Stimulated activated CD4-positive, alpha-beta T cell treated with anti-CD3 and anti-CD28 coated beads, TNF-alpha, amount 100 ng/mL, for 1 hour (primary cell): ENCODE results near the gene GOLGB1.
"Not testable (repeated sequence)": the region's sequence is repeated elsewhere in the genome, so short reads cannot be mapped to it uniquely, and the experiment has no call there.

Experiments used
- DNase-seq, 3 donors: peaks; one replicate each; pipeline ENCODE4 v3.0.0-alpha.2; 2020; ENCODE audit warnings: low read depth in 3 of 3, low spot score in 1 of 3

GOLGB1 gene

GRCh38 chr3:121749276-121750086 lies at the start of gene GOLGB1:
Gene GOLGB1, minus strand, starts transcription at chr3:121749741. Its CDS starts 18,770 bp downstream, at chr3:121730971.
- peak; percentile 74 to 82 (median 78) for DNase-seq

DNA sequence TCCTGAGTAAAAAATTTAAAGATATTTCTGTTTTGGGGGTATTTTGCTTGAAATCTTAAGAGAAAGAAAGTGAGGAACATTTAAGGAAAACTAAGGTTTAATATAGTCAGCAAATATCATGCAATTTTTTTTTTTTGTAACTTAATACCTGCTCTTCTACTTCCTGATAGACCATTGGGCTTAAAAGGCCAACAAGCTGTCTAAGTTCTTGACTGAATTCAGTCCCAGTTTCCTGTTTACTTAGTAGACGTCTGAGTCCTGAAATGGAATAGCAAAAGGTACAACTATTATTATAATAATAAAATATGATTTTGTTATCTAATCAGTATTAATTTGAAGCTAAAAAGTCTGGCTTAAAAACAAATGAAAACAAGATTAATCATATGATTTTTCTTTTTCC lies 47.4 kb upstream of the GOLGB1 start:
- no peak for DNase-seq

DNA sequence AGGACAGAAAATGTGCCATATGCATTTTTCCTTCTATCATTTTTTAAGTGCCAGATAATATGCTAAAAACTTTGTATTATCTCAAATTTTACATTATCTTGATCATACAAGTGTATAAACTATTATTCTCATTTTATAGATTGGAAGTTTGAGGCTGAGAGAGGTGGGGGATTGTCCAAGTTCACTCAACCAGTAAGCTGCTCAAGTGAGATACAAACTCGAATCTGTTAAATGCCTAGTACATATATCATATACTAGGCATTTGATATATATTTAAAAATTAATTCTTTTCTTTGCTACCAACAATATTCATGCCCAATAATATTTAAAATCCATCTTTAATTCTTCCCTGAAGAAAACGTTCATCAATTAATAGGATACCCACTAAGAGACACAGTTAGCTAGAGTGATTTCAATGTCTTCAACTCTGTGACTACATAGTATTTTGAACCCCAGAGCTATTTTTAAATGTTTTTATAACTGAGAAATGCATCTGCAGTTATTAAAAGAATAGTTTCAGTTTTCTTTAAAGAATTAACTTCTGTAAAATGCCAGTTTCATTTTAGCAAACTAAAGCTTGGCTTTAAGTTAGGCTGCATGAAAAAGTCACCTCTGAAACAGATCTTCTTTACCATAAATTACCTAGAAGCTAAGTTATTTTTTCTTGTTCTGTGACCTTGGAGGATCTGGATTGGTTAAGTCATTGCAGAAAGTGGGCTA lies 44.9 kb upstream of the GOLGB1 start:
- DNase-seq, result no peak

DNA sequence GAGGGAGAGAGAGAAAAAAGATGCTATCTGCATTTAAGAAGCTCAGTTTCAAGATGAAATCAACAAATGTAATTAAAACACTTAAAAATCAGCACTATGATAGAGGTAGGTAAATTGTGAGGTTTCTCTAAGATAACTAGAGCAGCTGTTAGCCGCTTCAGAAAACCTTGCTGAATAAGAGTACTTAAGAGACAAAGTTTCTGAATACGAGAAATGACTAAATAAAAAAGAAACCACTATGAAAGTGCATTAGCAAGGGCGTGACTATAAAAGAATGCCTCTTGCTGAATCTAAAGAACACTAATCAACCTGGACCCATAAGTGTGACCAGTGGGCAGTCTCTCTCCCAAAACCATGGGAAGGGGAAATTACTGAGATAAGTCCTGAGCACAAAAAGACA lies 43.5 kb upstream of the GOLGB1 start:
- DNase-seq, result no peak

DNA sequence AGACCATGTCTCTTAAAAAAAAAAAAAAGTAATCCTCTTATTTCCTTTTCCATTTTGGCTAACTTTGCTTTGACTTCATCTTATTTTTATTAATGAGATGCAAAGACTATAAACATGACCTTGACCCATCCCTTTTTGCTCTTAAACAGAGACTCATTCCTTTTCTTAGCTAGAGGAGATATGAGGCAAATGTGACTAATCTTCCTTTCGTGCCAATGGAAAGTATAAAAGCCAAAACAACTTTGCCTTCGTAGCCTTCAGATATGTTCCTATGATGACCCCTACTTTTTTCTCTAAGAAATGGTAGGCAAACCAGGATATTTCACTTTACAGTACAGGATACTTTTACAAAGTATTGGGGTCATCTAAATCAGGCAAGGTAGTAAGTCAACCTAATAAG lies 36.9 kb upstream of the GOLGB1 start:
- no peak for DNase-seq

GRCh38 chr3:121782784-121783183 lies 33.2 kb upstream of the GOLGB1 start:
- not testable (repeated sequence) for DNase-seq

DNA sequence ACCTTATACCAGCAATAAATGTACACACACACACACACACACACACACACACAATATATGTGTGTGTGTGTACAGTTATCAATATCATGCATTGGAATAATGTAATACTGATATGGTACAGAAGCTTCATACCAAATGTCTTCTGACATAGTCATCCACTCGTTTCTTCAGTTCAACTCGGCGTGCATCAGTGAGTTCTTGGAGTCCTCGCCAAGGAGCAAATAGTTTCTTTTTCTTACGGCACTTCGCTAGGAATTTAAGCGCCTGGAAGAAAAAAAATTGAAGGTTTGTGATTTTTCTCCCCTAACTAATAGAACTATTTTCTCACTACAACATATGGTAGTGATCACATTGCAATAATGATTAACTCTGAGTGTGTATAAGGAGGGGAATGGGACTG lies 32.1 kb upstream of the GOLGB1 start:
- no peak for DNase-seq

- not testable (repeated sequence) for DNase-seq
Measured at GRCh38 chr3:121775095-121775494, 25.6 kb upstream of the GOLGB1 start.

DNA sequence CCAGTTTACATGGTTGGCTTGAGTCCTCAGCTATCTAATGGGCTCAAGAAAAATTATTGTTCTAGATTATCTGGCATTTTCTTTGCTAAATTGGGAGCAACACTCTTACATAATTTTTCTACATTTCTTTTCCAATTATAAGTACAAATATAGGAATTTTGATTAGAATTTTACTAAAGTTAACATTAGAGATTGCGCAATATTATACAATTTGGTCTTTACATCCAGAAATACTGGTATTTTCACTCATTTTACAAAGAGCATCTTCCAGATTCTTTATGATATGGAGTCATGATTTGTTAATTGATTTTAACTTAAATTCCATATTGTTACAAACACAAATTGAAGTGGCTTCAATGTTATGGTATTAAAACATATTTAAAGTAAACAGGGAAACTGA lies 19.7 kb upstream of the GOLGB1 start:
- no peak for DNase-seq

DNA sequence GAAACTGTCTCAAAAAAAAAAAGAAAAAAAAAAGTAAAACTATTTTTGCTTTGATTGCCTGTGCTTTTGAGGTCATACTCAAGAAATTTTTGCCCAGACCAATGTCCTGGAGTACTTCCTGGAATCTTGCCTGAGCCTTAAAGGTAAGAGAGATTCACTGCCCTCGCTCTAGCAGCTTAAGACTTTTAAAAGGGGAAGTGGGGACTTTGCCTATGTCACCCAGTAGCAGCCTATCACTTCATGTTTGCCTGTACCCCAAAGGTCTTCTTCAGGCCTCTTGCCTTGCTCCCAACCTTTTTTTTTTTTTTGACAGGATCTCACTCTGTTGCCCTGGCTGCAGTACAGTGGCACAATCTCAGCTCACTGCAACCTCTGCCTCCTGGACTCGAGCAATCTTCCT lies 18.9 kb upstream of the GOLGB1 start:
- no peak for DNase-seq

DNA sequence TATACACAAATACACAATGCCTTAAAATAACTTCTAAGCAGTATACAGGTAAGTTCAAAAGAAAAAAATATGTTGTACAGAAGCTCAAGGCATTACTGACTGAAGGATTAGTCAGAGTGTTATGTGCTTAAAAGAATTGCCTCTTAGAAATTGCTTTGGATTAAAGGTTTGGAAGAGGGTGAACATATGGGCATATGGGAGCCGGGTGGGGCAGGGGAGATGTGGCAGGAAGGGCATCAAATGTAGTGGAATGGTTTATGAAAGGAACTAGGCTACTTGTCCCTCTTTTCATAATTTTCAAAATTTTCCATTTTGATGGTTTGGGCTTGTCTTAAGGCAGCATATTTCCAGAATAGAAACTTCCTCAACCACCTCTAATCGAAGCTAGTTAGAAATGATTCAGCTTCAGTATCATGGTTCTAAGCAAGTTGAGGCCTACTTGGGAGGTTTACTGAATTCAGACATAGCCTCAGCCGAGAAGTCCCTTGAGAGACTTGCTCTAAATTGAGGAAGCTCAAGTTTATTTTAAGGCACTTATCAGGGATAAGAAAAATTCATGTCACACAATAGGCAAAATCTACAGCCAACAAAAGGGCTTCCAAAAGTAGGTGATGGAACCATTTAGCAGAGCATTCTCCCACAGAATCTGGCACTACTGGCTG lies 10.1 kb upstream of the GOLGB1 start:
- no peak for DNase-seq

GRCh38 chr3:121758727-121759450 lies 9.3 kb upstream of the GOLGB1 start:
- no peak for DNase-seq

DNA sequence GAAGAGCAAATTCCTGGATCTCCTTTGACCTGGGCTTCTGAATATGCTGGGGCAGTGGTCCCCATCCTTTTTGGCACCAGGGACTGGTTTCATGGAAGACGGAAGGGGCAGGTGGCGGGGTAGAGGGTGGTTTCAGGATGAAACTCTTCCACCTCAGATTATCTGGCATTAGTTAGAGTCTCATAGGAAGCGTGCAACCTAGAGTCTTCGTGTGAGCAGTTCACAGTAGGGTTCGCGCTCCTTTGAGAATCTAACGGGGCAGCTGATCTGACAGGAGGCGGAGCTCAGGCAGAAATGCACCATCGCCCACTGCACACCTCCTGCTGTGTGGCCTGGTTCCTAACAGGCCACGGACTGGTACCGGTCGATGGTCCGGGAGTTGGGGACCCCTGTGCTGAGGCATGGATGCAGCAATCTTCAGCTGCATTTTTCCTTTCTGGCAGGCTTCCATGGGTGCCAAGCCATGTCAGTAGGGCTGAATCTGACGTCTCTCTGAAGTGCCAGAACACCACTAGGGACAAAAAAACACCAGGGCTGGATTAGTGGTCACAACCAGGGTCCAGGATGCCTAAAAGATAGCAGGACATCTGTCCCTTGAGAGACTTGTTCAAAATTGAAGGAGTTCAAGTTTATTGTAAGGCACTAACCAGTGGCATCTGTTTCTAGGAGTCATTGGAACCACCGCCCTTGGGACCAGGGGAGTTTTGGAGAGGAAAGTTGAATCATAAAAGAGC lies 8.4 kb upstream of the GOLGB1 start:
- DNase-seq, result no peak

DNA sequence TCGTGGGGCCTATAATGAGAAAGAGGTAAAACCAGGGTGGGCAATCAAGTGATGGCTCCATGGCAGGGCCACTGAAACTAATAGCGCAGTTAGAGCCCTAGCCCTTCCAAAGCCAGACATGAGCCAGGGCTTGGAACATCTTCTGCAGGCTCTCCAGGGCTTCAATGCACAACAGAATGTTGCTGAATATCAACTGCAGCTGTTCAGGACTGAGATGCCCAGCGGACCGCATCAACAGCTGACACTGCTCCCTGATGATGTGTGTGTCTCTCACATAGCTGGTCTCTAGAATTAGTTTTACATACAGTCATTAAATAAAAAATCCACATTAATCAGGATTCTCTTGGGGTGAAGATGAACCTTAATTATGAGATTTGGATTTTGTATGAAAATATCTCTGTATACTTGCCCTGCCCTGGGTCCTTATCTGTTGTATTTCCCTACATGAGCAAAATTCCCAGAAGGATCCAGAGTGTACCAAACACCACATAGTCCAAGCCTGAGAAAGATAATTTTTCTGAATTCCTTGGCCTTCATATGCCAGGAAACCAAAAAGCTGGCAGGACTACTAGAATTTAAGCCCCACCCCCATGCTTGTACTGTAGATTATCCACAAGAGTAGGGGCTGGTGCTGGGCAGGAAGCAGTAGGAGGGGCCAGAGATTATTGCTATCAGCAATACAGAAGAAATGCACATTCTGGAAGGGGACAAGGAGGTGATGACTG lies 7.7 kb upstream of the GOLGB1 start:
- no peak for DNase-seq

- no peak for DNase-seq
Measured at GRCh38 chr3:121752772-121753171, 3.2 kb upstream of the GOLGB1 start.

GRCh38 chr3:121752261-121752660 lies 2.7 kb upstream of the GOLGB1 start:
- DNase-seq, result no peak

DNA sequence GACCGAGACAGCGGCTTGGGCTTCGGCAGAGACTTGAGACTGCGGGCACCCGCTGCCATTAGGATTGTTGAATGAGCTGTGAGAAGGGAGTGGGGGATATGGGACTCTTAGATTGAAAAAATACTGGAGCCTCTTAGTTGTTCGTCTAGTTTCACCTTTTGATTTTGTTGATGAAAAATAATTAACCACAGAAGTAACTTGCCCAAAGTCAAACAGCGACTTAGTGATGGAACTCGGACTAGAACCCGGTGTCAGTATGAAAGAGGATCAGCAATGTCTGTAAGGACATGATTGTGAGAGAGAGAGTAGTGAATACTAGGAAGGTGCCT lies 510 bp upstream of the GOLGB1 start:
- DNase-seq, result no peak

DNA sequence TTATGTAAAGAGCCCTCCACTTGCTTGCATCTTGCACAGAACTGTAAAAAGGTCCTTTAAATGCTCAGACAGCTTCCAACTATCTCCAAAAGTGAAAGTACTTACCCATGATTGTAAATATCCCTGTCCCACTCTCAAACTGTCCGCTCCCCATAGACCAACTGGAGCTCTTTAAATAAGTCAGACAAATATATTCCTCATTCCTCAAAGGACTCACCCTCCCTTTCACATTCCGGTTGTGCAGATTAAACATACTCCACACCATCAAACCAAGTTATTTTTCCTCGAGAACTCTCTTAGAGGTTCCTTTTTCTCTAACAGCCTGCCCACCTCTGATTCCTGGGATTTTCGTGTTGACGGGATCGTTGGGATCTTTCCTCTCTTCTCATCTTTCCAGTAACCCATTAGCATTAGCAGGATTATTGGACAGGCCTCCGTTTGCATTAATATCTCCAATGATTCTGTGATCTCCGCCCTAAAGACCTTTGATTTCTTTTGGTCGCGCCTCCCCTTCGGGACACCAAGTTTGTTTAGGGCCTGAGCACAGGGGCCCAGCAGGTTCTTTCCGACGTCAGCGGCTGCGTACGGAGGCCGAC lies 763 bp downstream of the GOLGB1 start:
- DNase-seq, result no peak

DNA sequence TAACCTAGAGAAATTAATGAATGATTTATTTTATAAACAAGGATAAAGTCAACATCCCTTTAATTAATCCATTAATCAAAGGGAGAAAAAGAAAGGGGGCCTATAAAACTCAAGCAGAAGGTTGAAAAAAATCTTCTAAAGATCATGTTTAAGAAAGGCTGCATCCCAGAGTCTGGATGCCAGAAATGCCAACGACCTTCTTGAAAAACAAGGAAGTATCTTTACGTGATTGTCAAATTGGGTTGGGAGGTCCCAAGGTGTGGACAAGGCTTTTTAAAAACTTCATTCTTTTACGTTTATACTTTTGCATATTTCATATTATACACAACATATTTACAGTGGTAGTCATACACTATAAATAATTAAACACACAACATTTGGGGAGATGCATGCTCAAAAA lies 1.6 kb downstream of the GOLGB1 start:
- no peak for DNase-seq

DNA sequence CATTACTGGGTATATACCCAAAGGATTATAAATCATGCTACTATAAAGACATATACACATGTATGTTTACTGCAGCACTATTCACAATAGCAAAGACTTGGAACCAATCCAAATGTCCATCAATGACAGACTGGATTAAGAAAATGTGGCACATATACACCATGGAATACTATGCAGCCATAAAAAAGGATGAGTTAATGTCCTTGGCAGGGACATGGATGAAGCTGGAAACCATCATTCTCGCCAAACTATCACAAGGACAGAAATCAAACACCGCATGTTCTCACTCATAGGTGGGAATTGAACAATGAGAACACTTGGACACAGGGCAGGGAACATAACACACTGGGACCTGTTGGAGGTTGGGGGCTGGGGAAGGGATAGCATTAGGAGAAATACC lies 6.4 kb downstream of the GOLGB1 start:
- not testable (repeated sequence) for DNase-seq
